ENCODE results near the gene TCEA2.
"Not testable (repeated sequence)": the region's sequence is repeated elsewhere in the genome, so short reads cannot be mapped to it uniquely, and the experiment has no call there.

TCEA2 gene

DNA sequence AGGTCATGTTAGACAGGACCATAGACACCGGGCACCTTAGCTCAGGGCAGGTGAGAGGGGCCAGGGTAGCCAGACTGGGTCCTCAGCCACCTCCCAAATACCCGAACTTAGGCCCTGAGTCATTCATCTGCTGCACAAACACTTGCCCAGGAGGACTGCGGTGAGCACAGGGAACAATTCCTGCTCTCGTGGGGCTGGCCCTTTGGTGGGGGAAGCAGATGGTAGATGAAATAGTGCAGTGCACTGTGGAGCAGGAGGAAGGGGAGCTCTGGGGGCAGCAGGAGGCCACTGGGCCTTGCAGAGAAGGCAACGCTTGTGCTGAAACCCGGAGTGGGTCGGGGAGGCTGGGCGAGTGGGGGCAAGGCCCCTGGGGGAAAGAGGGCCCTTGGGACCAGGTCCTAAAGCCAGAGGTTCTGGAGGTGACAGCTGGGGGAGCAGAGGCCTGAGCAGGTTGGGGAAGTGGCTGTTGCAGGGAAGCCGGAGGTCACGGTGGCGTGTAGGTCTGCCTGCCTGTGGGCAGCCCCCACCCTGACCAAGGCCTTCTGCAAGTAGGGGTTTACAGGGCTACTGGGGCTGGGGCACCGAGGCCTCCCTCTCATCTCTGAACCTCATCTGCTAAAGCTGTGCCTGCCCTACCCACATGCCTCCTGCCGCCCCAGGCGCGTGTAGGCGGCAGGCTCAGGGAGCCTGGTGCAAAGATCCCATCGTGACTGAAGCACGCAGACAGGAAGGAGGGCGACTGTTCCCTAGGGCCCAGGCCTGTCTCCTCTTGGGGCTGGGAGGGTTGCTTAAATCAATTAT is 49.0 kb downstream of the TCEA2 start:
- no peak for DNase-seq

DNA sequence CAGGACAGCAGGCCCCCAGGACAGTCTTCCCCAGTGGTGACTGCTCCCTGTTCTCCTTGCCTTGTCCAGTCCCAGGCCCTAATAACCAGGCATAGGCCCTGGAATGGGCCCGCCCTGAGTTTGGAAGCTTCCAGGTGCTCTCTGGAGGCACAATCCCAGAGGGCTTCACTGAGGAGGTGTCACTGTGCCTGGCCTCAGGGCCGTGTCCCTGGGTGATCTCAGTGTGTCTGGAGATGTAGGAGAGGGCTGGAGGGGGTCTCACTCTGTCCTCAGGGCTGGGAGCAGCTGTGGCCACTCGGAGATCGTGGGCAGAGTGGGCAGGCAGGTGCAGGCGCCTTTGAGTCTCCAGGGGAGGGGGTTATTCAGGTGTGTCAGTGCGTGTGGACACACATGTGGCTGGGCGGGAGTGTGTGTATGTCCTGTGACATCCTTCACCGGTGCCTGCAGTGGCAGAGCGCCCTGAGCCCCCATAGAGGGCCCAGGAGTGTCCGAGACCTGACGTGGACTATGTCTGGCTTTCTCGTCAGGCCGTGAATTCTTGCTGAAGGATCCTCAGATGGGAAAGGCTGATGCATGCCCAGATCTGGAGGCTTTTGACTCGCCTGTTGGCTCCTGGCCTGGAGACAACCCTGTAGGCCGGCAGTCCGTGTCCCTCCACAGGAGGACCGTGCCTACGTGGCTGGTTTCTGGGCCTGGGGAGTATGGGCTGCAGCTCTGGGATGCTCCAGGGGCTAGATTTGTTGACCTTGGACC is 49.9 kb downstream of the TCEA2 start:
- no peak for DNase-seq

DNA sequence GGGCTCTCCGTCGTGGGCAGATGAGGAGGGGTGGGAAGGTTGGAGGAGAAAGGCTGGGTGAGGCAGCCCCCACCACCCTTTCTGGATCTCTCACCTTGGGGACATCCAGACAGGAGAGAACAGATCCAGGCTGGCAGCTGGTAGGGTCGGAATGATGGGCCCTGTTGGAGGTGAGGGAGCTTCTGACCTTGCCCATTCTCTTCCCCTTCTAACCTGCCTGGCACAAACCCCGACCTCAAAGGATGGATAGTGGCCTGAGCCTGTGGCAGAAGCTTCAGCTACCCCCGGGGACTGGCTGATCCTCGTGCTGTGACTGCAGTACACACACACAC is 50.4 kb downstream of the TCEA2 start:
- DNase-seq = no peak

DNA sequence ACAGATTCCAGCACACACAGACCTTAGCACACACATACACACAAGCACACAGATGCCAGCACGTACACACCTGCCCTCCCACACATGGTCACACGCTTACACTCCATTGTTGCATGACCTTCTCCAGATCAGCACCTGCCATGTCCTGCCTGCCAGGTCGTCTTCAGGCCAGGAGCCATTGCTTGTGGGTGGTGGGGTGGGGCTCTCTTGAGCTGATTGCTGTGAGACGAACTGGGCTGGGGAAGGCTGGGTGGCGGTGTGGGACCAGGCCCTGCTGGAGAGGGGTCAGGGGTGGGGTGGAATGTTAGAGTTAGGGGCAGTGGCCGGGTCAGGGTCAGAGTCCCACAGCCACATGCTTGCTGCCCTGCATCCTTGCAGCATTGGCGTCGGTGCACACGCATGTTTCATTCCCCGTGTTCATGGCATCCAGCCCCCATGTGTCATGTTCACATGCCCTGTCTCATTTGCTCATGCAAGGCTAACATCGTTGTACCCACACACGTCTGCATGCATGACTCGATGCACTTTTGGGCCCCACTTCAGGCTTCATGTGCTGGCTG is 50.9 kb downstream of the TCEA2 start:
- no peak for DNase-seq

DNA sequence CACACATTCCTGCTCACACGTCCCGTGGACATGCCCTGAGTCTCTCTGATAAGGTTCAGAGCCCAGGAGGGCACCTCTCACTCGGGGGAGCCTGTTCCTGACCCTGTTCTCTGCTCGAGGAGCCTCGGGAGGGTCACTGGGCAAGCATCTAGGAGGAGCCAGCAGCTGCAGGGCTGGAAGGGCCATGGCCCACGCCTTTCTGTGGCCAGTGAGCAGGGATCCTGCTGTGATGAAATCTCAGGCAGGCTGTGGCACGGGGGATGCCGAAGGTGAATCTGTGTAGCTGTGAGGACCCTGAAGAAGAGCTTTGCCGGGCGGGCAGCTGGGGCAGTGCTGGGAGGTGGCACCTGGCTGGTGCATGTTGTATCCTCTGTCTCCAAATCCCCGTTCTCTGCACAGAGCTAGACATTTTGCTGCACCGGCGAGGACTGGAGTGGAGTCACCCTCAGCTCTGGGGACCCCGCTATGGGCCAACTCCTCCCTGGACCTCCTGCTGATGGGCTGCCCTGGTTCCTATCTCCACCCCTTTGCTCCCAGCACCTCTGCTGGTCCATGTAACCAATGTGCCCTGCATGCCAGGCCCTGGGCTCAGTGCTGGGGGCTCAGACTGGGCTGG is 51.5 kb downstream of the TCEA2 start:
- DNase-seq = no peak

DNA sequence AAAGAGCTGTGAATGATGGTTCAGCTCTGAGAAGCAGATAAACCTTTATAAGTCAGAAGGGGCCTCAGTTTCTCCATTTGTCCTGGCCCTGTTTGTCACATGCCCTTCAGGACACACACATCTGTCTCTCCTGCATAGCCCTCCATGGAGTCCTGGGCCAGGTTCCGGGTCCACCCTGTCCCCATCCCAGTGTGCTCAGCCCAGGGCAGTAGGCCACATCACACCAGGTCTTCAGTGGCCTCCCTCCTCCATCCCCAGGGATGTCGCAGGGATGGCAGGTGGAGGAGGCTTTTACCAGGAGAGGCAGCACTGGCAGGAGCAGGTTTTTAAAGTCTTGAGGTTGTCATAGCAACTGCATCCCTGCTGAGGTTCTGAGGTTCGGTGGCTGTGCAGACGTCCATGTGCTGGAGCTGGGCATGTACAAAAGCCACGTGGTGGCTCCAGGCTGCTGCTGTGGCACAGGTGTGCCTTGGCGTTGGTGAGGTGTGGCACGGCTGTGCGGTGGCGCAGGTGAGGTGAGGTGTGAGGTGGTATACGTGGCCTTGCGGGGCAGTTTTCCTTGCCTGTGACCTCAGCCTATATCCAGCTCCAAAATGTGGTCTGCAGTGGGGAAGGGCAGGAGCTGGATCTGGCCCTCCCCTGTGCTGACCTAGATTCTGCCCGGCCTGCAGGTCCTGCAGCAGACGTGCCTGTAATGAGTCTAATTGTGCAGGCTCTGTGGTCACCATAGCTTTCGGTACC is 52.3 kb downstream of the TCEA2 start:
- no peak for DNase-seq

DNA sequence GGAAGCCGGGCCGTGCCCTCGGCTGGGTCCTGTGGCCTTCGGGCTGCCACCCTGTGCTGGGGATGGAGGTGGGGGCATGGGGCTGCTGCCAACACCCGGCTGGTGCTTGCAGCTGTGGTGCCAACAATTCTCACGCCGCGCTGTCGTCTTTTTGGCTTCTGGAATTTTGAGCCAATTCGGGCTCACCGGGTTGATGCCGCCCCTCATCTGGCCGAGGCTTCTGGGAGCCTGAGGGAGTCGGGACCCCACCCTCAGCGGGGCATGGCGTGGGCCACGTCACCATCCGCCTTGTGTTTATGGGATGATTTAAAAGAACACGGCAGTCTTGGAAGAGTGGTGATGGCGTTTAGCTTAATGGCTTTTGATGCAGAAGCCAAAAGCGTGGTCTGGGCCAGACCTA is 53.0 kb downstream of the TCEA2 start:
- no peak for DNase-seq

DNA sequence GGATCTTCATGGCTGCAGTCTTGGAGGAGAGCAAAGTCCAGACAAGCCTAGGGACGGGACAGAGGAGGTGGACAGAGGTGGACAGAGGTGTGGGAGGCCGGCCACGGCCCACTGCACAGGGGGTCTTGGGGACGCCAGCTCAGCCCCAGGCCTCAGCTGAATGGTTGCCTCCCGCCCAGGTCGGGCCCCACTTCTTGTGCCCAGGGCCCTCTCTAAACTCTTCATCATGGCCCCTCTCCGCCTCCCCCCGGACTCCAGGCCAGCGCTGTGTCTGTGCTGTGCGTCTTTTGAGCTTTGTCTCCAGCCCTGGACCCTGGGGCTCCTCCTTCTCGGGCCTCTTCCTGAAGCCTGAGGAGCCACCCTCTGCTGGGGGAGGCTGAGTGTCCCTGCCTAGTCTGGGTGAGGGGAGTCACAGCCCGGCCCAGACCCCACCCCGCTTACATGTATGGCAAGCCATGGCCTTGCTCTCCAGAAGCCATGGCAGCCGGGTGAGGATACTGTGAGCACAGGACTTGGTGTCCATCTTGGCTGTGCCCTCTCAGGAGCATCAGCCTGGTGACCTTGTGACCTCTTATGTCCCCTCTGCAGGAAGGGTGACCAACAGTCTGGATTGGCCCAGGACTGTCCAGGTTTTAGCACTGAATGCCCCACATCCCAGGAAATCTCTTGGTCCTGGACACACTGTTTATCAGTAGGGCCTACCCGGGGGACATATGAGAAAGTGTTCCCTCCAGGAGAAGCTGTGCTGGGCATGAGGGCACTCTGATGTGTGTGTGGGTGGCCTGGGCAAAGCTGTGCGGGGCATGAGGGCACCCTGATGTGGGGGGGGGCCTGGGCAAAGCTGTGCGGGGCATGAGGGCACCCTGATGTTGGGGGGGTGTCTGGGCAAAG is 53.8 kb downstream of the TCEA2 start:
- no peak for DNase-seq

DNA sequence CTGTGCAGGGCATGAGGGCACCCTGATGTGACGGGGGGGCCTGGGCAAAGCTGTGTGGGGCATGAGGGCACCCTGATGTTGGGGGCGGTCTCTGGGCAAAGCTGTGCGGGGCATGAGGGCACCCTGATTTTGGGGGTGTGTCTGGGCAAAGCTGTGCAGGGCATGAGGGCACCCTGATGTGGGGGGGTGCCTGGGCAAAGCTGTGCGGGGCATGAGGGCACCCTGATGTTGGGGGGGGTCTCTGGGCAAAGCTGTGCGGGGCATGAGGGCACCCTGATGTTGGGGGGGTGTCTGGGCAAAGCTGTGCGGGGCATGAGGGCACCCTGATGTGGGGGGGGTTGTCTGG is 54.4 kb downstream of the TCEA2 start:
- DNase-seq = not testable (repeated sequence)

DNA sequence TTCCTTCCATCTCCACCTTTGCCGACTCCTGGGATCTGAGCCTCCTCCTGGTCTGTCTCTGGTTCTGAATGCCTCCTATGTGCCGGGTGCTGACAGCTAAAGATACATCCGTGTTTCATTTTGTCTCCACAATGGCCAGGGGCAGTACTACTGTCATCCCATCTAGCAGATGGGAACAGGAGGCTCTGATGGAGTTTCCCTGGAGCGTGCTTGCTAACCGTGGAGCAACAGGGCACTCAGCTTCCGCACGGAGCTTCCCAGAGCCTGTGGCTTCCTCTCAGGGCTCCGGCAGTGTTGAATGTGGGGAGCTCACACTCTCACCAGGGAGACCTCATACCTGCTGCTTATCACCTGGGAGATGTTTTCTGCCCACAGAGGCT is 56.3 kb downstream of the TCEA2 start:
- DNase-seq = no peak

DNA sequence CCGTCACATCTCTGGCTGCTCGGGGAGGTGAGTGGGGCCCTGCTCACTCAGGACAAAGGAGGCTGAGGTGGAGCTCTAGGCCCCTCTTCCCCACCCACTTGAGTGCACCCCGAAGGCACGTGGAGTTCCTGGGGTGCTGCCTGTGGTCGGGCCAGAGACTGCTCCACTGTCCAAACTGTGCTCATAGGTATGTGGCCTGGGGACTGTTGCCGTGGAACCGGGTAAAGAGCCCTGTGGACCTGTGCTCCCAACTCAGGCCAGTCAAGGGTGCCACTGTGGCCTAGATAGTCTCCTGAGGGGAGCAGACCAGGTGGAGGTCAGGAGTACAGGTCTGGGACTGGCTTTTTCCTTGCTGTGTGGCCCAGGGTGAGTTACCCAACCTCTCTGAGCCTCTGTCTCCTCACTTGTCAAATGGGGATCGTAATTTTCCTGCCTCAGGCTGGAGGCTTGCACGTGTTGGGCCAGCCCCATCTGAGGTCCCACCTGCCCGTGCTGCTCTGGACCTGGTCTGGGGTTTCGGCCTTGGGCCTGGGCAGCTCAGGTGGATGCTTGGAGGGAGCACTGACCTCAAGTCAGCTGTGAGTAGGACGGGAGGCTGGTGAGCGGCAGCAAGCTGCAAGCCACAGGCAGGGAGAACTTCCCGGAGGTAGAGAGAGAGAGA is 56.8 kb downstream of the TCEA2 start:
- no peak for DNase-seq

DNA sequence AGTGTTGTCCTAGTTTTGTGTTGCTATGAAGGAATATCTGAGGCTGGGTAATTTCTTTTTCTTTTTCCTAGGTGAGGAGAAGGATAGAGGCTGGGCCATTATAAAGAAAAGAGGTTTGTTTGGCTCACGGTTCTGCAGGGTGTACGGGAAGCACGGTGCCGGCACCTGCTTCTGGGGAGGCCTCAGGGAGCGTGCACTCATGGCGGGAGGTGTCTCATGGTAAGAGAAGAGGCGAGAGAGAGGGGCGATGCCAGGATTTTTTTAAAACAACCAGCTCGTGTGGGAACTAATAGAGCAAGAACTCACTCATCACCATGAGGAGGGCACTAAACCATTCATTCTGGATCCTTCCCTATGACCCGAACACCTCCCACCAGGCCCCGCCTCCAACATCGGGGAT is 58.6 kb downstream of the TCEA2 start:
- no peak for DNase-seq

All from CD4-positive, alpha-beta T cell treated with Interferon gamma for 1 hour (primary cell).